Spleen (tissue), 7 donors: ENCODE results near the gene TGFB1.

Source experiments
- POLR2AphosphoS5 ChIP-seq, 3 donors: sonication (generic); formaldehyde crosslinking; IDR thresholded peaks; one replicate each; pipeline ENCODE4 v1.5.1; 2017; ENCODE audit warnings: antibody characterized with exemption in 3 of 3
- TF ChIP-seq, protein P1 (sequence below), 11 experiments: fragments of 200-600 bp in 7 of 11; fragments of 450-650 bp in 4 of 11; sonication (generic) in 4 of 11; IDR thresholded peaks in 8 of 11; conservative IDR thresholded peaks in 3 of 11; 1 replicate in 7 of 11; 2 replicates in 4 of 11; pipeline versions ENCODE4 v1.4.0 to v1.8.0; 2016 to 2021; ENCODE audit warnings: antibody characterized with exemption in 11 of 11, inconsistent platforms in 4 of 11, mild to moderate bottlenecking in 1 of 11
- donor health status: DM: no; HTN: no; CAD: no; lungs with moderate emphysema.
- donor health status: DM: no; HTN: no; CAD: no.
- donor health status: DM: no; HTN: no; CAD: no.

DNA sequence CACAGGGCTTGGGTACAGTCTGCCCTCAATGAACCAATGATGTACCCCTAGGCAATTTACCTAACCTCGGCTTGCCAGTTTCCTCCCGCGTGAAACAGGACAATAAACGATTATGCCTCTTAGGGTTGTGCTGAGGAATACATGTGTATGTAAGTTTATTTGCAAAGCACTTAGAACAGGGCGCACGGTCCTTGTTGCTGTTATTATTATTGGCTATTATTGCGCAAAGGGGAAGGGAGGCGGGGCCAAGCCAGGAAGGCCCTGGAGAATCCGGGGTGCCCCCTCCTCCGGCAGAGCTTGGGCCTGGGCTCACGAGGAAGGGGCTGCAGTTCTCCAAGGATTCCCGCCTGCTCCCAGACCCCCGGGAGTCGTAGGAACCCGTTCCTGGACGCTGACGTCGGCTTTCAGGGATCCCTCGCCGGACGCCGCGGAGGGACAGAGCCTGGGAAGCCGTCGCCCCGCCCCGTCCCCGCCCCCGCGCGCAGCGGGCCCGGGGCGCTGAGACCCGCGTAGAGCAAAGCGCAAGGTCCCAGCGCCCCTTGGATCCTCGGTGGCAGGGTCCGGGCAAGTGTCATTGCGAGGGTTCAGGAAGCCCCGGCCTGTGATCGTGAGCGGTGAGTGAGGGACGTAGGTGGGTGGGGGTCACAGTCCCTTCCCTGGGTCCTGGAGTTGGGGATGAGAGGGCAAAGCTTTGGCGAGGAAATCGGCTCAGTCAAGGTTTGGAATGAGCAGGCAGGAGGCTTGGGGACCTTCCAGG is 22.7 kb upstream of the TGFB1 start, which contains the start of gene TMEM91:
- TF ChIP-seq, protein P1, sequence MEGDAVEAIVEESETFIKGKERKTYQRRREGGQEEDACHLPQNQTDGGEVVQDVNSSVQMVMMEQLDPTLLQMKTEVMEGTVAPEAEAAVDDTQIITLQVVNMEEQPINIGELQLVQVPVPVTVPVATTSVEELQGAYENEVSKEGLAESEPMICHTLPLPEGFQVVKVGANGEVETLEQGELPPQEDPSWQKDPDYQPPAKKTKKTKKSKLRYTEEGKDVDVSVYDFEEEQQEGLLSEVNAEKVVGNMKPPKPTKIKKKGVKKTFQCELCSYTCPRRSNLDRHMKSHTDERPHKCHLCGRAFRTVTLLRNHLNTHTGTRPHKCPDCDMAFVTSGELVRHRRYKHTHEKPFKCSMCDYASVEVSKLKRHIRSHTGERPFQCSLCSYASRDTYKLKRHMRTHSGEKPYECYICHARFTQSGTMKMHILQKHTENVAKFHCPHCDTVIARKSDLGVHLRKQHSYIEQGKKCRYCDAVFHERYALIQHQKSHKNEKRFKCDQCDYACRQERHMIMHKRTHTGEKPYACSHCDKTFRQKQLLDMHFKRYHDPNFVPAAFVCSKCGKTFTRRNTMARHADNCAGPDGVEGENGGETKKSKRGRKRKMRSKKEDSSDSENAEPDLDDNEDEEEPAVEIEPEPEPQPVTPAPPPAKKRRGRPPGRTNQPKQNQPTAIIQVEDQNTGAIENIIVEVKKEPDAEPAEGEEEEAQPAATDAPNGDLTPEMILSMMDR (IDR thresholded peaks at IDR 0.05 in 8 of 11, conservative IDR thresholded peaks at IDR 0.05 in 3 of 11): no peak
- peak; percentile 19 to 69 (median 60) for TF ChIP-seq POLR2AphosphoS5 (IDR thresholded peaks at IDR 0.05)
